Subcutaneous adipose tissue (tissue), 4 donors: Measurements from ENCODE around the gene RANBP2. TPM values are rescaled to one million over a fixed set of nuclear protein-coding genes. Genes with fewer than 3 reads are reported as not detected.

Experiments
- total RNA-seq, 4 donors: library from RNA; depleted of rRNA; stranded (reverse); fragments of >200 nt; gene quantifications; one replicate each; pipeline ENCODE4 v1.1.0, GENCODE V29; 2016
- TF ChIP-seq, protein P1 (sequence below): fragments of 450-650 bp; IDR thresholded peaks from one replicate; pipeline ENCODE4 v1.5.1; 2016; ENCODE audit warnings: low read depth, mild to moderate bottlenecking, control low read depth, antibody characterized with exemption, moderate library complexity

RANBP2 gene
- total RNA-seq, 4 donors from 2014 or later = 55.4 to 101 (median 76.1) TPM

DNA sequence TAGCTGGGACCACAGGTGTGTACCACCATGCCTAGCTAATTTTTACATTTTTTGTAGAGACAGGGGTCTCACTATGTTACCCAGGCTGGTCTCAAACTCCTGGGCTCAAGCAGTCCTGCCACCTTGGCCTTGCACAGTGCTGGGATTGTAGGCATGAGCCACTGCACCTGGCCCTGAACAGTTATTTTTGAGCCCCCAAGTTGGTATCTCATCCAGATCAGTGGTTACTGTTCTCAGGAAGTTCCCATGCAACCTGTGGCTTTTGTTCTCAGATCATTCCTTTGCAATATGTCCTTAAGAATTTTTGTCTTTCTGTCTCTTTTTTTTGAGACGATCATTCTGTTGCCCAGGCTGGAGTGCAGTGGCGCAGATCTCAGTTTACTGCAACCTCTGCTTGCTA, 59.6 kb downstream of the RANBP2 start:
- TF ChIP-seq, protein P1, sequence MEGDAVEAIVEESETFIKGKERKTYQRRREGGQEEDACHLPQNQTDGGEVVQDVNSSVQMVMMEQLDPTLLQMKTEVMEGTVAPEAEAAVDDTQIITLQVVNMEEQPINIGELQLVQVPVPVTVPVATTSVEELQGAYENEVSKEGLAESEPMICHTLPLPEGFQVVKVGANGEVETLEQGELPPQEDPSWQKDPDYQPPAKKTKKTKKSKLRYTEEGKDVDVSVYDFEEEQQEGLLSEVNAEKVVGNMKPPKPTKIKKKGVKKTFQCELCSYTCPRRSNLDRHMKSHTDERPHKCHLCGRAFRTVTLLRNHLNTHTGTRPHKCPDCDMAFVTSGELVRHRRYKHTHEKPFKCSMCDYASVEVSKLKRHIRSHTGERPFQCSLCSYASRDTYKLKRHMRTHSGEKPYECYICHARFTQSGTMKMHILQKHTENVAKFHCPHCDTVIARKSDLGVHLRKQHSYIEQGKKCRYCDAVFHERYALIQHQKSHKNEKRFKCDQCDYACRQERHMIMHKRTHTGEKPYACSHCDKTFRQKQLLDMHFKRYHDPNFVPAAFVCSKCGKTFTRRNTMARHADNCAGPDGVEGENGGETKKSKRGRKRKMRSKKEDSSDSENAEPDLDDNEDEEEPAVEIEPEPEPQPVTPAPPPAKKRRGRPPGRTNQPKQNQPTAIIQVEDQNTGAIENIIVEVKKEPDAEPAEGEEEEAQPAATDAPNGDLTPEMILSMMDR = no peak

DNA sequence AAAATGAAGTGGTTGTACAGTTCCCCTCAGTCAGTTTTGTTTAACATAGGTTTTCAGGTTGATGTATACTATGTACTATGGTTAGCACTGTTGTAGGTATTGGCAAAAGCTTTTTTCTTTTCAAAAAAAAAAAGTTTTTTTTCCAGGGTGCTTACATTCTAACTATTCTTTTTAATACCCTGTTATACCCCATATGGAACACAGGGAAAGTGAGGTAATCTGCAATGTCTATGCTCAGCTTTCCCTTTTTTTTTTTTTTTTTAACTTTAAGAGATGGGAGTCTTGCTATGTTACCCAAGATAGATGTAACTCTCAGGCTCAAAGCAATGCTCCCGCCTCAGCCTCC, 66.7 kb downstream of the RANBP2 start:
- TF ChIP-seq, protein P1 = no peak

DNA sequence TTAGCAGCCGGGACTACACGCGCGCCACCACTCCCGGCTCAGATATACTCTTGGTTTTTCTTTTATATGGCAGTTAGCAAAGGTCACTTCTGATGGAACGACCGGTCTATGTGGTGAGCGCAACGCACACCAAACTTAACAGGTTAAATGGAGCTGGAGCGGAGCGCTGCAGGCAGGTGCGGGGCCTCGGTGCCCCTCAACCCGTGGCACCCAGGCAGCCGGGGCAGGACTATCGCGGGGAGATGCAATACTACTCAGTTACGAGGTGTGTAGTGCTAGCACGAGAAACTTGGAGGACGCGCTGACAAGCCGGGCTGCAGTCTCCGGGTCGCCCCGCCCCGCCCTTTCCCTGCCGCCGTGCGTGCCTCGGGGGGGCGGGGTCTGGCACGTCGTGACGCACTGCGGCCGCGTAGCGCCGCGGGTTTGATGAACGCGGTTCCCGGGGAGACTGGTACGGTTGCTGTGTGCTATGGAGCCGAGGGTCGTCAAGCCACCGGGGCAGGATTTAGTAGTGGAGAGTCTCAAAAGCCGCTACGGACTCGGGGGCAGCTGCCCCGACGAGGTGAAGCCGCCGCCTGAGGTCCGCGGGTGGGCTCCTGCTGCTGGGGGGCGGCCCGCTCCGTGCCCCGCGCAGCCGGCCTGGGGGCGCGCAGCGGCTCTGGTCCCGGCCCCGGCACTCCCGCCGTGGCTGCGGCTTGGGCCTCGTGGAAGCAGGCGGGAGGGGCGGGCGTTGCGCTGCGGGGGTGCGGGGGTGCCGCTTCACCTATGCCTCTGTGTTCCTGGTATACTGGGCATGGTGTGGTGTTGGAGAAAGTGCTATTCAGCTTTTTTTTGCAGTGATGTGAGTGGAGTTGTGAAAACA, 67.3 kb downstream of the RANBP2 start, which contains the start of gene CCDC138:
Gene CCDC138, plus strand, starts transcription at position 418 of the 862 bp plus-strand sequence. Its CDS starts 52 bp downstream, at position 470.
- TF ChIP-seq, protein P1 = no peak

DNA sequence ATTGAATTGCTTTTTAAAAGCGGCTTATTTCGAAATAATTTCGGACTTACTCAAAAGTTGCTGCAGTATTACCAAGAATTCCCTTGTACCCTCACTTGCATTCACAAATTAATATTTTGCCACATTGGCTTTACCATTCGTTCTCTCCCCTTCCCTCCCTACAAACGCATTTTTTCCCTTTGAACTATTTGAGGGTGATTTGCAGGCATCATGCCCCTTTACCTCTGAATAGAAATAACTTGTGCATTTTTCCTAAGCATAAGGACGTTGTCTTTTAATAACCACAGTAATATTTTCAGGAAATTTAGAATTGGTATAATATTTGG, 67.9 kb downstream of the RANBP2 start:
- TF ChIP-seq, protein P1 = no peak

DNA sequence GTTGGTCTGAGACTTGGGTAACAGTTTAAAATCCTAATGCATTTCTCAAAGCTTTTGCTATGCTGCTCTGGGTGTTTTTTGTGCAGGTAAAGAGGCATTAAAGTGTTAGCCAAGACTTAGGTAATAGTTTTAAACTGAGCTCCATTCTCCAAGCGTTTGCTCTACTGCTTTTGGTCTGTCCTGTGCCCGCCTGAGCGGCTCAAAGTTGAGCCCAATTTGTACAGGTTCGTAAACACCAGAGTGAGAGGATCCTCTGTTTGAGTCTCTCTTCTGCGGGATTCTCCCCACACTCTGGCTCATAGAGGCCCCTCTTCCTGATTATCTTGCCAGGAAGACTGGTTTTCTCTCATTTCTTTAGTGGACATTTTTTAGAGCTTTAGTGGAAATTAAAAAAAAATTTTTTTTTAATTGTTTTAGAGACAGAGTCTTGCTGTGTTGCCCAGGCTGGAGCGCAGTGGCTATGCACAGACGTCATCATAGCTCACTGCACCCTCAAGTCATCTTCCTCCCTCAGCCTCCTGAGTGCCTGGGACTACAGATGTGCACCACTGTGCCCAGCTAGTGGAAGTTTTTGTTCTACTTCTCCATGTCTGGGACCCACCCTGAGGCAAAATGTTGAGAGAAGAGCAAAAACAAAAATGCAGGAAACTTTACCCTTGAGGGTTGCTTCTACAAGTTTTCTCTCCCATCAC, 83.9 kb downstream of the RANBP2 start:
- TF ChIP-seq, protein P1 = no peak

DNA sequence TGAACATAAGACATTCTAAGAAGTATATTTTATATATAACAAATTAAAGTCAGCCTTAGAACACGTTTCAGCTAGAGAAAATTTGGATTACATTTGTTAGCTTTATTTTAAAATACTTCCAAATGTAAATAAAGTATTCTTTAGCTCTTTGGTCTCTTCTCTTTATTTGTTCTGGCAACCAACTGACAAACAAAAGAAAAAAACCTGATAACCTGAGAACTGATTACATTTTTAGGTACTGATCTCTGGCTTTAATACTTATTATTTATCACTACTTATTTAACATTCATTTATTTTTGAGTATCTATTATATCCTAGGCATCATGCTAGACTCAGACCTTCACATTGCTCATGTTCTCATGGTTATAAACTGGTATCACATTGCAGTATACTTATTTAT, 85.8 kb downstream of the RANBP2 start:
- TF ChIP-seq, protein P1 = no peak

DNA sequence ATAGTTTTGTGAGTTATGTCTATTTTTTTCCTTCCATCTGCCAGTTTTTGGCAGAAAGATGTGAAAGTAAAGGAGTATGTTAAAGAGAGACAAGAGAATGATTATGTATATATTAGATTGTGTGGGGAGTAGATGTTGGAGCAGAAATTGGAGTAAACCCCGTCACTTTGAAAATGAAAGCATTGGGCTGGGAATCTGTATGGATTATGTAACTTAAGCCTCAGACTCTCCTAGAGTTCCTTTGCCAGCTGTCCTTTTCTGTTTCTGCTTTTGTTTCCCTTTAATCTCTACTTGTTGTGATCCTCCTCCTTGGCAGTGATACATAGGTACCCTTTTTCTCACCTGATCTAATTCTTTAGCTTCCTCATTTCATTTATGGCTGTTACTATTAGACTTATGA, 86.5 kb downstream of the RANBP2 start:
- TF ChIP-seq, protein P1 = no peak
